Measurements from ENCODE around the gene SNRNP200. TPM values are rescaled to one million over a fixed set of nuclear protein-coding genes. Genes with fewer than 3 reads are reported as not detected.
"Not testable (repeated sequence)": the region's sequence is repeated elsewhere in the genome, so short reads cannot be mapped to it uniquely, and the experiment has no call there.

The SNRNP200 gene
- total RNA-seq, 1 experiment from 2014 or later = 68.1 TPM

DNA sequence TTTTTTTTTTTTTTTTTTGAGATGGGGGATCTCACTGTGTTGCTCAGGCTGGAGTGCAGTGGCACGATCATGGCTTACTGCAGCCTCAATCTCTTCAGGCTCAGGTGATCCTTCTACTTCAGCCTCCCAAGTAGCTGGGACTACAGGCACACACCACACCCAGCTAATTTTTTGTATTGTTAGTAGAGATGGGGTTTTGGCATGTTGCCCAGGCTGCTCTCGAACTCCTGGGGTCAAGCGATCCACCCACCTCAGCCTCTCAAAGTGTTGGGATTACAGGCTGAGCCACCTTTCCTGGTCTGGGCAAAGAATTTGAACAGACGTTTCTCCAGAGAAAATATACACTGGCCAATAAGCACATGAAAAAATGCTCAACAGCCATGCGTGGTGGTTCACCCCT, 2.9 kb upstream of the SNRNP200 start:
- no peak overlapping the region for H3K4me3 ChIP-seq (ENCODE audit: low read length)
- no peak overlapping the region for H3K4me2 ChIP-seq (ENCODE audit: low read depth, low read length, poor library complexity, severe bottlenecking)
- H4K20me1 ChIP-seq (ENCODE audit: insufficient read depth, low read depth, low read length) = no peaks in the 10 kb centered on the region
- H3K9me2 ChIP-seq (replicated peaks; ENCODE audit: insufficient read depth, low read length) = no peaks in the 10 kb centered on the region
- H3K9me3 ChIP-seq (ENCODE audit: low read length) = no peaks in the 10 kb centered on the region
- H3K4me1 ChIP-seq (ENCODE audit: low read length) = peaks cover 24% of the 10 kb centered on the region
- no peaks in the 10 kb centered on the region for H3K27me3 ChIP-seq (ENCODE audit: low read length)
- H3K27ac ChIP-seq (ENCODE audit: low read length) = no peak overlapping the region
- no peak overlapping the region for H2AFZ ChIP-seq (ENCODE audit: low read length)
- no peak for DNase-seq
- H3K36me3 ChIP-seq (ENCODE audit: insufficient read depth, low read length) = peaks cover 10% of the 10 kb centered on the region
- peaks cover 27% of the 10 kb centered on the region for H3K79me2 ChIP-seq (ENCODE audit: low read length)
- no peak overlapping the region for H3K9ac ChIP-seq (ENCODE audit: low read length)

DNA sequence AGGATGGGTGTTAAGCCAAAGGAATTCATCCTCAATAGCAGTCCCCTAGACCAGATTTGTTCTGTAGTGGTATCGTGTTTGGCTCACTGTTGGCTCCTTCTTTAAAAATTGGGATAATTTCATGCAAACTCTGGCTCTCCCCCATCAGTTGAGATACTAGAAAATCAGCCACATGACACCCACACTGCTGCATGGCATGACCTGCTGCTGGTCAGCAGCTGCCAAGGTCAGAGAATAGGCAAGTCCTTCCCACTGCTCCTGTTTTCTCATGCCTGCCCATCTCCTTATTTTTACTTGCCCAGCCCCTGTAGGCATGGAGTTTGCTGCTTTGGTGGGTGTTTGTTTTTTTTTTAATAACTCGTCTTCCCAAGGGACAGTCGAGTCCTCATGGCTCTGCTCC, 1.0 kb upstream of the SNRNP200 start:
- Histone ChIP-seq H3K36me3 (ENCODE audit: insufficient read depth, low read length) (peaks cover 27% of the 10 kb centered on the region), H3K79me2 (ENCODE audit: low read length) (peaks cover 46% of the 10 kb centered on the region), H3K4me1 (ENCODE audit: low read length) (peaks cover 24% of the 10 kb centered on the region), H3K27me3 (ENCODE audit: low read length) (no peaks in the 10 kb centered on the region), H3K9me2 (replicated peaks; ENCODE audit: insufficient read depth, low read length) (no peaks in the 10 kb centered on the region), H4K20me1 (ENCODE audit: insufficient read depth, low read depth, low read length) (no peaks in the 10 kb centered on the region), H3K27ac (ENCODE audit: low read length) (peak overlapping the region; percentile 69), H3K9ac (ENCODE audit: low read length) (peak overlapping the region; percentile 89), H3K4me2 (ENCODE audit: low read depth, low read length, poor library complexity, severe bottlenecking) (peak overlapping the region; percentile 88), H2AFZ (ENCODE audit: low read length) (no peak overlapping the region; the same call in 1 of the 2 replicates), H3K9me3 (ENCODE audit: low read length) (no peaks in the 10 kb centered on the region), H3K4me3 (ENCODE audit: low read length) (peak overlapping the region; percentile 79)
- peak; percentile 44 for DNase-seq

DNA sequence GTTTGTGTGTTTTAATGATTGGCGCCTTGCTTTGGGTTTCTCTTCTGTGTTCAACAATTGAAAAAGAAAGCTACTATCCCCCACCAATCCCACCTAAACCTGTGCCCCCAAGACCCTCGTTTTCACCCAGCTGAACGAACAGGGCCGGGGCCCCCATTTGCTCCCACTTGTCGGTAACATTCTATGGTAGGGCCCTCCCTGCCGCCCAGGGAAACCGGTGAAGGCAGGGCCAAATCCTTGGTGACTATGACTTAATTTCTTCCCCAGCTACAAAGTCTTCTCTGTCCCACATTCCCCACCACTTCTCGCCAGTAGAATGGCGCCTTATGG, 598 bp upstream of the SNRNP200 start:
- Histone ChIP-seq H3K27ac (ENCODE audit: low read length) (peak overlapping the region; percentile 69), H3K4me1 (ENCODE audit: low read length) (peaks cover 24% of the 10 kb centered on the region), H3K9me2 (replicated peaks; ENCODE audit: insufficient read depth, low read length) (no peaks in the 10 kb centered on the region), H3K9me3 (ENCODE audit: low read length) (no peaks in the 10 kb centered on the region), H3K79me2 (ENCODE audit: low read length) (peaks cover 47% of the 10 kb centered on the region), H4K20me1 (ENCODE audit: insufficient read depth, low read depth, low read length) (no peaks in the 10 kb centered on the region), H2AFZ (ENCODE audit: low read length) (peak overlapping the region; percentile 3; the same call in 1 of the 2 replicates), H3K9ac (ENCODE audit: low read length) (peak overlapping the region; percentile 89), H3K4me3 (ENCODE audit: low read length) (peak overlapping the region; percentile 79), H3K27me3 (ENCODE audit: low read length) (no peaks in the 10 kb centered on the region), H3K36me3 (ENCODE audit: insufficient read depth, low read length) (peaks cover 31% of the 10 kb centered on the region), H3K4me2 (ENCODE audit: low read depth, low read length, poor library complexity, severe bottlenecking) (peak overlapping the region; percentile 88)
- DNase-seq = peak; percentile 53

DNA sequence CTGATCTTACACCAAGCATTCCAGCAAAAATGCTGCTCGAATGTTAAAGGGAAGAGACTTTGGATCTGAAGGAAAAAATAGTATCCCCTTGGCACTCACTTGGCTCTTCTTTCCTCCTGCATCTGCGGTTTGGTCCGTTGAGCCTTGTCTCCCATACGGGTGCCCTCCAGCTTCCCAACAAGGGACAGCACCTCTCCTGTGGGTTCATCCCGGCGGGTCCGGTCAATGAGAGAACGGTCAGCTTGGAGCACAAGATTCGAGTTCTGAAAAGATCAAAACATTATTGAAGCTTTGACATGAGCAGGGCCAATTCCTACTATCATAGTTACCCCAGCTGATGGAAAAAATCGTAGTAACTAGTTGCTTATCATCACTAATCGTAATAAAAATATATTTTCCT, 740 bp downstream of the SNRNP200 start:
- H3K27ac ChIP-seq (ENCODE audit: low read length) = peak overlapping the region; percentile 57; the same call in 1 of the 2 replicates
- H3K27me3 ChIP-seq (ENCODE audit: low read length) = no peaks in the 10 kb centered on the region
- peak overlapping the region; percentile 88 for H3K4me2 ChIP-seq (ENCODE audit: low read depth, low read length, poor library complexity, severe bottlenecking)
- H3K4me3 ChIP-seq (ENCODE audit: low read length) = peak overlapping the region; percentile 79
- peaks cover 40% of the 10 kb centered on the region for H3K36me3 ChIP-seq (ENCODE audit: insufficient read depth, low read length)
- H2AFZ ChIP-seq (ENCODE audit: low read length) = no peak overlapping the region
- no peaks in the 10 kb centered on the region for H4K20me1 ChIP-seq (ENCODE audit: insufficient read depth, low read depth, low read length)
- H3K9ac ChIP-seq (ENCODE audit: low read length) = peak overlapping the region; percentile 89
- peaks cover 24% of the 10 kb centered on the region for H3K4me1 ChIP-seq (ENCODE audit: low read length)
- H3K79me2 ChIP-seq (ENCODE audit: low read length) = peaks cover 47% of the 10 kb centered on the region
- no peaks in the 10 kb centered on the region for H3K9me2 ChIP-seq (replicated peaks; ENCODE audit: insufficient read depth, low read length)
- no peak for DNase-seq
- no peaks in the 10 kb centered on the region for H3K9me3 ChIP-seq (ENCODE audit: low read length)

DNA sequence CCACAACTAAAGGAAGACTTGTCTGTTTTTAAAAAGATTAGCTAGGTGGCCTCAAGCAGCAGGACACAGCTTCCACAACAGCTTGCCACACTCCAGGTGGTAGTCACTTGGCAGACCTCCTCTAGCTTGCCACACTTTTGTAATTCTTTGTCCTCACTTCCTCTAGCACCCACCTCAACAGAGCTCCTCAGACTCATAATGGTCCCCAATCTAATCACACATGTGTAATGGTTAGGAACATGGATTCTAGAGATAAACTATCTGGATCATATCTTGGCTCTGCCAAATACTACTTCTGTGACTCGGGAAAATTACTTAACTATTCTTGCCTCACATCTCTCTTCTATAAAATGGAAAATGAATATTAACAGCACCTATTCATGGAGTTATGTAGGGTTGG, 3.5 kb downstream of the SNRNP200 start:
- Histone ChIP-seq H3K79me2 (ENCODE audit: low read length) (peaks cover 47% of the 10 kb centered on the region), H3K36me3 (ENCODE audit: insufficient read depth, low read length) (peaks cover 67% of the 10 kb centered on the region), H3K4me3 (ENCODE audit: low read length) (no peak overlapping the region), H3K4me1 (ENCODE audit: low read length) (peaks cover 20% of the 10 kb centered on the region), H3K9me2 (replicated peaks; ENCODE audit: insufficient read depth, low read length) (no peaks in the 10 kb centered on the region), H3K4me2 (ENCODE audit: low read depth, low read length, poor library complexity, severe bottlenecking) (no peak overlapping the region), H3K27me3 (ENCODE audit: low read length) (no peaks in the 10 kb centered on the region), H2AFZ (ENCODE audit: low read length) (no peak overlapping the region), H4K20me1 (ENCODE audit: insufficient read depth, low read depth, low read length) (no peaks in the 10 kb centered on the region), H3K9ac (ENCODE audit: low read length) (no peak overlapping the region), H3K27ac (ENCODE audit: low read length) (no peak overlapping the region), H3K9me3 (ENCODE audit: low read length) (no peaks in the 10 kb centered on the region)
- no peak for DNase-seq

DNA sequence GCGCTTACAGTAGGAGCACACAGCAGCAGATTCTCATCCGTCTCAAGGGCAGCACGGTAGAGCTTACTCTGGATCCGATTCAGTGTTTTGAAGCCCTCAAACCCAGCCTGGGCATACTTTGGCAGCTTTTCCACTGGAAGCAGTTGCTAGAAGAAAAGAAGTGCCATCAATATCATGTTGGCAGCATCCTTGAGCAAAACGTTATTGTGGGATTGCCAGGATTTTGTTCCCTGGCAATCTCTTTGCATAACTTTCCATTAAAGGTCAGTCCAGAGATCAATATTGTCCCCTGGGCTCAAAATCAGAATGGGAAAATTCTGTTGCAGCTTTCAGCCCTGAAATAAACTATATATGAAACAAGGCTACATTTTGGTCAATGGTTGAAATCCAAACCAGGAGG, 8.4 kb downstream of the SNRNP200 start:
- H3K27ac ChIP-seq (ENCODE audit: low read length) = no peak overlapping the region
- H3K4me2 ChIP-seq (ENCODE audit: low read depth, low read length, poor library complexity, severe bottlenecking) = no peak overlapping the region
- H3K9me3 ChIP-seq (ENCODE audit: low read length) = no peaks in the 10 kb centered on the region
- no peak overlapping the region for H3K4me3 ChIP-seq (ENCODE audit: low read length)
- no peak for DNase-seq
- H3K4me1 ChIP-seq (ENCODE audit: low read length) = no peaks in the 10 kb centered on the region
- H3K79me2 ChIP-seq (ENCODE audit: low read length) = peaks cover 6% of the 10 kb centered on the region
- no peaks in the 10 kb centered on the region for H4K20me1 ChIP-seq (ENCODE audit: insufficient read depth, low read depth, low read length)
- no peak overlapping the region for H3K9ac ChIP-seq (ENCODE audit: low read length)
- H3K9me2 ChIP-seq (replicated peaks; ENCODE audit: insufficient read depth, low read length) = no peaks in the 10 kb centered on the region
- no peak overlapping the region for H2AFZ ChIP-seq (ENCODE audit: low read length)
- no peaks in the 10 kb centered on the region for H3K27me3 ChIP-seq (ENCODE audit: low read length)
- peaks cover 84% of the 10 kb centered on the region for H3K36me3 ChIP-seq (ENCODE audit: insufficient read depth, low read length)

DNA sequence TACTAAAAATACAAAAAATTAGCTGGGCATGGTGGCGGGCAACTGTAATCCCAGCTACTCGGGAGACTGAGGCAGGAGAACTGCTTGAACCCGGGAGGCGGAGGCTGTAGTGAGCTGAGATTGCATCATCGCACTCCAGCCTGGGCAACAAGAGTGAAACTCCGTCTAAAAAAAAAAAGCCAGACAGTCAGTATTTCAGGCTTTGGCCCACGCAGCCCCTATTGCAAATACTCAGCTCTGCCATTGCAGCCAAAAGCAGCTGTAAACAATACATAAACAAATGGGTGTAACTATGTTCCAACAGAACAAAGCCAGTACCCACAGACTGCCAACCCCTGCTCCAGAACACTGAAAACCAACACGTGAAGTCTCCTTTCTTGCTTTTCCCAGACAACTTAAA, 11.1 kb downstream of the SNRNP200 start:
- not testable (repeated sequence) for H2AFZ ChIP-seq (ENCODE audit: low read length); H3K9me3 ChIP-seq (ENCODE audit: low read length); H3K79me2 ChIP-seq (ENCODE audit: low read length); H3K27me3 ChIP-seq (ENCODE audit: low read length); H3K4me2 ChIP-seq (ENCODE audit: low read depth, low read length, poor library complexity, severe bottlenecking); H3K4me3 ChIP-seq (ENCODE audit: low read length); H3K4me1 ChIP-seq (ENCODE audit: low read length); H4K20me1 ChIP-seq (ENCODE audit: insufficient read depth, low read depth, low read length); H3K9me2 ChIP-seq (replicated peaks; ENCODE audit: insufficient read depth, low read length); H3K27ac ChIP-seq (ENCODE audit: low read length); H3K9ac ChIP-seq (ENCODE audit: low read length); DNase-seq
- peaks cover 86% of the 10 kb centered on the region for H3K36me3 ChIP-seq (ENCODE audit: insufficient read depth, low read length)

DNA sequence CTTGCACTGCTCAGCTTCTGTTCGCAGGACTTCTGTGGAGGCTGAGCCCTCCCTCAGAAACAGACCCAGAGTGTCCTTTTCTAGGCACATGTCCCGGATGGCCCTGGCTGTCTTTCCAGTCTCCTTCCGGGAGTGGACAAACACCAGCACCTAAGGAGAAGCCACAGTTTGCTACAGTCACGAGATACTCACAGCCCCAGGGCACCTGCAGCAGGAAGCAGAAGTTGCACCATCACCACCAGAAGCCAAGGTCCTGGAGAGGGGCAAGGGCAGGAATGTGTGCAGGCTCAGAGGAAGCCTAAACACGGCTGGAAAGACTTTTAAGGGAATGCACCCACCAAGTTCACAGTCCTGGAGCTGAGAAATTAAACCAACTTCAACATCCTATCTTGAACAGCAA, 13.6 kb downstream of the SNRNP200 start:
- Histone ChIP-seq H3K4me1 (ENCODE audit: low read length) (no peaks in the 10 kb centered on the region), H3K4me2 (ENCODE audit: low read depth, low read length, poor library complexity, severe bottlenecking) (no peak overlapping the region), H4K20me1 (ENCODE audit: insufficient read depth, low read depth, low read length) (peaks cover 6% of the 10 kb centered on the region; the same call in 1 of the 2 replicates), H3K36me3 (ENCODE audit: insufficient read depth, low read length) (peaks cover 74% of the 10 kb centered on the region), H3K4me3 (ENCODE audit: low read length) (no peak overlapping the region), H3K79me2 (ENCODE audit: low read length) (no peaks in the 10 kb centered on the region), H3K27ac (ENCODE audit: low read length) (no peak overlapping the region), H3K9me3 (ENCODE audit: low read length) (no peaks in the 10 kb centered on the region), H3K9me2 (replicated peaks; ENCODE audit: insufficient read depth, low read length) (no peaks in the 10 kb centered on the region), H3K9ac (ENCODE audit: low read length) (no peak overlapping the region), H3K27me3 (ENCODE audit: low read length) (no peaks in the 10 kb centered on the region), H2AFZ (ENCODE audit: low read length) (no peak overlapping the region)
- no peak for DNase-seq

All from Karpas-422 (cell line).